Chondrocyte (in vitro differentiated cells): Measurements from ENCODE around the gene PIP4K2C. TPM values are rescaled to one million over a fixed set of nuclear protein-coding genes. Genes with fewer than 3 reads are reported as not detected.

Experiments used
- DNase-seq: peaks from one replicate; pipeline ENCODE4 v3.0.0; 2021; ENCODE audit warnings: mixed read lengths, low spot score
- H3K27ac Mint-ChIP-seq: one replicate; pipeline ENCODE4 v1.8.0; 2021; ENCODE audit warnings: mild to moderate bottlenecking, moderate library complexity, mixed read lengths; ENCODE audit not compliant: unreplicated experiment
- H3K27me3 Mint-ChIP-seq: 2 replicates; pipeline ENCODE4 v1.8.0; 2021; ENCODE audit warnings: low read depth, mixed read lengths
- H3K36me3 Mint-ChIP-seq: 2 replicates; pipeline ENCODE4 v1.8.0; 2021; ENCODE audit warnings: low read depth, mixed read lengths
- H3K4me1 Mint-ChIP-seq: 2 replicates; pipeline ENCODE4 v1.8.0; 2021; ENCODE audit warnings: low read depth, mild to moderate bottlenecking, mixed read lengths
- H3K4me3 Mint-ChIP-seq: one replicate; pipeline ENCODE4 v1.8.0; 2021; ENCODE audit warnings: mild to moderate bottlenecking, moderate library complexity, mixed read lengths; ENCODE audit not compliant: unreplicated experiment
- H3K9me3 Mint-ChIP-seq: 2 replicates; pipeline ENCODE4 v1.8.0; 2021; ENCODE audit warnings: low read depth, mixed read lengths
- CTCF ChIP-seq: fragments of 200-600 bp; sonication (generic); IDR thresholded peaks from 2 replicates; pipeline ENCODE4 v1.5.0; 2021; ENCODE audit warnings: antibody characterized with exemption, mild to moderate bottlenecking, moderate library complexity
- total RNA-seq: library from RNA; stranded (reverse); gene quantifications from 3 replicates; pipeline ENCODE4 v1.2.1, GENCODE V29; 2021

Gene PIP4K2C
- total RNA-seq, 1 donor from 2014 or later = 33.1 TPM

- peaks cover 2% of the 10 kb centered on the region for H3K27me3 Mint-ChIP-seq
- H3K36me3 Mint-ChIP-seq = peaks cover 18% of the 10 kb centered on the region
- no peak for TF ChIP-seq CTCF
- DNase-seq = no peak
- no peak overlapping the region for H3K4me3 Mint-ChIP-seq
- peaks cover 13% of the 10 kb centered on the region for H3K4me1 Mint-ChIP-seq
- H3K9me3 Mint-ChIP-seq = no peaks in the 10 kb centered on the region
- no peak overlapping the region for H3K27ac Mint-ChIP-seq
Observed at GRCh38 chr12:57629897-57630471, 39.0 kb downstream of the PIP4K2C start.

GRCh38 chr12:57630891-57631433 lies 40.0 kb downstream of the PIP4K2C start:
- no peak overlapping the region for H3K27ac Mint-ChIP-seq
- no peak for TF ChIP-seq CTCF
- H3K4me3 Mint-ChIP-seq = no peak overlapping the region
- DNase-seq = no peak
- H3K36me3 Mint-ChIP-seq = peaks cover 12% of the 10 kb centered on the region
- peaks cover 13% of the 10 kb centered on the region for H3K4me1 Mint-ChIP-seq
- H3K27me3 Mint-ChIP-seq = peaks cover 2% of the 10 kb centered on the region
- H3K9me3 Mint-ChIP-seq = no peaks in the 10 kb centered on the region

- Mint-ChIP-seq H3K4me3 (peak overlapping the region; percentile 78), H3K27ac (no peak overlapping the region), H3K9me3 (no peaks in the 10 kb centered on the region), H3K36me3 (peaks cover 9% of the 10 kb centered on the region), H3K27me3 (peaks cover 2% of the 10 kb centered on the region), H3K4me1 (peaks cover 13% of the 10 kb centered on the region)
- no peak for DNase-seq
- no peak for TF ChIP-seq CTCF
Observed at GRCh38 chr12:57631566-57632072, 40.6 kb downstream of the PIP4K2C start.

- Mint-ChIP-seq H3K27ac (no peak overlapping the region), H3K36me3 (peaks cover 5% of the 10 kb centered on the region), H3K4me3 (peak overlapping the region; percentile 78), H3K4me1 (peaks cover 13% of the 10 kb centered on the region), H3K9me3 (no peaks in the 10 kb centered on the region), H3K27me3 (peaks cover 4% of the 10 kb centered on the region)
- TF ChIP-seq CTCF = no peak
- peak; percentile 80 for DNase-seq
Observed at GRCh38 chr12:57632073-57632957, 41.3 kb downstream of the PIP4K2C start.
